ENCODE data around the gene TP53. TPM values are rescaled to one million over a fixed set of nuclear protein-coding genes. Genes with fewer than 3 reads are reported as not detected.

The TP53 gene
- total RNA-seq, 1 donor from 2014 or later, result 49.4 TPM

DNA sequence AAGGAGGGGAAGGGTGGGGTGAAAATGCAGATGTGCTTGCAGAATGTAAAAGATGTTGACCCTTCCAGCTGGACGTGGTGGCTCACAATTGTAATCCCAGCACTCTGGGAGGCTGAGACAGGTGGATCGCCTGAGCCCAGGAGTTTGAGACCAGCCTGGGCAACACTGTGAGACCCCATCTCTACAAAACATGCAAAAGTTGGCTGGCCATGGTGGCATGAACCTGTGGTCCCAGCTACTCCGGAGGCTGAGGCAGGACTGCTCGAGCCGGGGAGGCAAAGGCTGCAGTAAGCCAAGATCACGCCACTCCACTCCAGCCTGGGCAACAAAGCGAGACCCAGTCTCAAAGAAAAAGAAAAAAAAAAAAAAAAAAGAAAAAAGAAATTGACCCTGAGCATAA lies 18.8 kb downstream of the TP53 start:
- TF ChIP-seq, protein P1, sequence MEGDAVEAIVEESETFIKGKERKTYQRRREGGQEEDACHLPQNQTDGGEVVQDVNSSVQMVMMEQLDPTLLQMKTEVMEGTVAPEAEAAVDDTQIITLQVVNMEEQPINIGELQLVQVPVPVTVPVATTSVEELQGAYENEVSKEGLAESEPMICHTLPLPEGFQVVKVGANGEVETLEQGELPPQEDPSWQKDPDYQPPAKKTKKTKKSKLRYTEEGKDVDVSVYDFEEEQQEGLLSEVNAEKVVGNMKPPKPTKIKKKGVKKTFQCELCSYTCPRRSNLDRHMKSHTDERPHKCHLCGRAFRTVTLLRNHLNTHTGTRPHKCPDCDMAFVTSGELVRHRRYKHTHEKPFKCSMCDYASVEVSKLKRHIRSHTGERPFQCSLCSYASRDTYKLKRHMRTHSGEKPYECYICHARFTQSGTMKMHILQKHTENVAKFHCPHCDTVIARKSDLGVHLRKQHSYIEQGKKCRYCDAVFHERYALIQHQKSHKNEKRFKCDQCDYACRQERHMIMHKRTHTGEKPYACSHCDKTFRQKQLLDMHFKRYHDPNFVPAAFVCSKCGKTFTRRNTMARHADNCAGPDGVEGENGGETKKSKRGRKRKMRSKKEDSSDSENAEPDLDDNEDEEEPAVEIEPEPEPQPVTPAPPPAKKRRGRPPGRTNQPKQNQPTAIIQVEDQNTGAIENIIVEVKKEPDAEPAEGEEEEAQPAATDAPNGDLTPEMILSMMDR (conservative IDR thresholded peaks at IDR 0.05; ENCODE audit: low read depth, low read length), result no peak
- no peak for DNase-seq (ENCODE audit: low read depth)
- no peak overlapping the region for H3K4me3 ChIP-seq (ENCODE audit: low read depth, low read length)

DNA sequence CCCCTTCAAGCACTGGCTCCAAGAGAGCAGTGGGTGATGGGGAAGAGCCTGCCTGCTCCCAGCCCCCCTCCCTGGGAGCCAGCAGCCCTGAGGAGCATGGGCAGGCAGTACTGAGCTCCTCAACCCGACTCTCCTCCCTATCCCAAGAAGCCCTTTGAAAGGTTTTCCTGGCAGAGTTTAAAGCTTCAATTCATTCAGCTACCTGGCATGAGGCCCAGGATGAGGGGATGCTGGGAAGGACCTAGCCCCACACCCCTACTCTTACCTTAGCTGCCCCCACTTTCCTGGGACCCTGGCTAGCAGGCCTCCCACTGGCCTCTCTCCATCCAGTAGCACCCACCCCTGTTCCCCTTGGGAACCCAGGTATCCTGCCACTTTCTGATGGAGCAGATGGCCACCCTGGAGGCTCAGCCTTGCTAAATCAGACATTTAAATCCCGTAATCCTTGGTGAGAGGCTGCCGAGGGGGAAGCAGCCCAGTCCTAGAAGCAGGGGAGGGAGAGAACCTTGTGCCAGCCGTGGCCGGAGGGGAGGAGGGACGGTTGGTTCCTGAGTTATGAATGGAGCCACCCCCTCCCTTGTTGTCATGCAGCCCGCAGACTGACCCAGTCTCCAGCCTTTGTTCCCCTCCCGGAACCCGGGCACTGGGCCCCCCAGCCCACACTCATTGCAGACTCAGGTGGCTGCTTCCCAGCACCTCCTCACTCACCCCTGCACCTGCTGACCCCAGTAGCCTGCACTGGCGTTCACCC lies 19.5 kb downstream of the TP53 start:
- H3K4me3 ChIP-seq (ENCODE audit: low read depth, low read length), result no peak overlapping the region
- TF ChIP-seq, protein P1 (conservative IDR thresholded peaks at IDR 0.05; ENCODE audit: low read depth, low read length), result no peak

DNA sequence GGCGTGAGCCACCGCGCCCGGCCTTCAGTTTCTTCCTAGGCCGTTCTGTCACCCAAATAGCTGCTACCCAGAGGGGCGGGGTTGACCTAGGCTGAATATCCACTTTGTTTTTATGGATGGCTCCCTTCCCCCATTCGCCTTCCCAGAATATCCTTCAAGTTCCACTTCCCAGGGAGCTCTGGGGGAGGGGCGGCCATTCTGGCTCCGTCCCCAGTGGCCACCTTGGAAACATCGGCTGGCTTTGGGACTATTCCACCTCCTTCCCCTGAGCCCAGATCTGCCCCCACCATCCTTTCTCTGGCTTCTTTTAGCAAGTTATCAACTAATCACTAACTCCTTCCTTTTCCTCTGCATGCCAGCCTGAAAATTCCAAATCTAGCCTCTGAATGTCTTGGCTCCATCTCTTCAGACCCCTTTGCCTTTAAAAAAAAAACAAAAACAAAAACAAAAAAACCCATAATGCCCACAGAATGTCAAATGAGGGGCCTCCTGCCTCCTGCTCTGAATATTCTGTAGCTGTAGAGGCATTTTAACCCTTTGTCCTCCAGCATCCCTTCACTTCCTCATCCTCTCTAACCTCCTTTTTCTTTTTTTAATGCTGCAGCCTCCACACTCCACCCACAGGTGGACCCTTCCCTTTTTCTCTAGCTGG lies 30.2 kb downstream of the TP53 start:
- no peak overlapping the region for H3K4me3 ChIP-seq (ENCODE audit: low read depth, low read length)
- TF ChIP-seq, protein P1 (conservative IDR thresholded peaks at IDR 0.05; ENCODE audit: low read depth, low read length), result no peak
- no peak for DNase-seq (ENCODE audit: low read depth)

More for the DNA sequence above, 19.5 kb downstream of the TP53 start:
- no peak for DNase-seq (ENCODE audit: low read depth)

DNA sequence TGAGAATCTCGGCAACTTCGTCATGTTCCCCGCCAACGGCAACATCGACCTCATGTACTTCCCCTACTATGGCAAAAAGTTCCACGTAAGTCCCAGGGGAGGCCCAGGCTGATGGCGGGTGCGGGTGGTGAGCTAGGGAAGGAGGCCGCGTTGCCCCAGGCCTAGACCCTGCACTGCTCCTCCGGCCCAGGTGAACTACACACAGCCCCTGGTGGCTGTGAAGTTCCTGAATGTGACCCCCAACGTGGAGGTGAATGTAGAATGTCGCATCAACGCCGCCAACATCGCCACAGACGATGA lies 31.8 kb downstream of the TP53 start:
- H3K4me3 ChIP-seq (ENCODE audit: low read depth, low read length), result no peak overlapping the region
- TF ChIP-seq, protein P1 (conservative IDR thresholded peaks at IDR 0.05; ENCODE audit: low read depth, low read length), result no peak
- no peak for DNase-seq (ENCODE audit: low read depth)

DNA sequence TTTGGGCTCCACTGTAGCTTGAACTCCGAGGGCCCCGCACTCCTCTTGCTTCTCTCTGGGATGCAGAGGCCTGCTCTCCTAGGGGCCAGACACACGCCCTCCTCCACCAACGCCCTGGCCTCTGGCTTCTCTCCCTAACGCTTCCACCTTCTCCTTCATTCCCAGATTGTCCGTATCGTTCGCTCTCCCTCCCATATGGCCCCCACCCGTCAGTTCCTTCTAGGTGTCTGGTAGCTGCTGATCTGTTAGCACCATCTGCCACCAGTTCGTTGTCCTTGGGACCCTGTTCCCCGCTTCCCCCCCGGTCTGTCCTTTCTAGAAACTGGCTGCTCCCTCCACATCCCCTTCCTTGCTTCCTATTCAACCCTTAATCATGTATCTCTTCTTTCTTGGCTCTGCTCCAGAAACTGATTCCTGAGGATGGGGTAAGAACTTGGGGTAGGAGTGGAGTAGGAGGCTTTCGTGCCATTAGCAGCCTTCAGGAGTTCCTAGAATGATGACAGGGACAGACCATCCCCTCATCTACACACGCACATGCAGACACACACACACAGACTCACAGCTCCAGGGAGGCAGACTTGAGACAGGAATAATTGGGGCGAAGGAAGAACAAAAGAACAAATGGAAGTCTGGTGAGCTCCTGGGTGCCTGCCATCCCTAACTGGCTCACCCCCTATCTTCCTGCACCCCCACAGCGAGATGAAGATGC lies 32.3 kb downstream of the TP53 start:
- TF ChIP-seq, protein P1 (conservative IDR thresholded peaks at IDR 0.05; ENCODE audit: low read depth, low read length), result no peak
- H3K4me3 ChIP-seq (ENCODE audit: low read depth, low read length), result no peak overlapping the region
- DNase-seq (ENCODE audit: low read depth), result no peak

DNA sequence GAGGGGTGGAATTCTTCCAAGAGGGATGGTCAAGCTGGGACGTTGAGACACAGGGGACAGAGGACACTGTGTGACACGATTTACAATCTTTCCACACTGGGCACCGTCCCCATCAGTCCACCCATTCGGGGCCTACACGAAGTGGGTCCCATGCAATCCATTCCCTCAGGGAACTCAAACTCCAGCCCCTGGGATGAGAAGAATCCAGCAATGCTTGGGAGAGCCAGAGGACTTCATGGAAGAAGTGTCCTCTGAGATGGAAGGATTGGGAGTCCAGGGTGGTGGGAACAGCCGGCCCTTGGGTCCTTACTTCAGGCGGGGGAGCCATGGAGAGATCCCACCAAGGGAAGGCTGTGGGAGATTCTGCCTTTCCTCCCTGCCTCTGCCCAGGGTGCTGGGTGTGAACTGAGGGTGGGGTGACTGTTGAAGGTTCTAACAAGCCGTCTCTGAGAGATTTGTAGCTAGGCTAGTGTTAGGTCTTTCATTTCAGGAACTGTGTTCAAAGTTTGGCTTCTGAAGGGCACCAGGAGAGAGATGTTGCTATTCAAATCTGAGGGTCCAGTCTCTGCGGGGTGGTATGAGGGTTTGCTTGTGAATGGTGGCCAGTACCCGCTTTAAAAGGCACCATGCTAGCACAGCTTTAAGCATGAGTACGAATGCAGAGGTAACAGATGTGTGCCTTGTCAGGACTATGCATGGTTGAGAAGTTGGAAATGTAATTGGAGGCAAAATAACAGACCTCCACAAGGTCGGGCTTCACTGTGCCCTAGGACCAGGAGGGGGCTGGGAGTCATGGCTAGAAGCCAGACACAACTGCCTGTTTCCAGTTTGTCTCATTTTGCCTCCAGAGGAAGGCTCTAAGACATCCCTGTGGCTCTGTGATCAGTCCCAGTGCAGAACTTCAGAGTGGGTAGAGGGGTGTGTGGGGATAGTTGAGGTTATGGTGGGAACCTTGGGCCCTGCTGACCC lies 34.6 kb downstream of the TP53 start:
- no peak overlapping the region for H3K4me3 ChIP-seq (ENCODE audit: low read depth, low read length)
- DNase-seq (ENCODE audit: low read depth), result no peak
- TF ChIP-seq, protein P1 (conservative IDR thresholded peaks at IDR 0.05; ENCODE audit: low read depth, low read length), result no peak

Measured in epithelial cell of proximal tubule (primary cell).